Activated naive CD4-positive, alpha-beta T cell treated with anti-CD3 and anti-CD28 coated beads for 36 hours (primary cell): ENCODE measurements around the gene KNDC1. TPM values are rescaled to one million over a fixed set of nuclear protein-coding genes. Genes with fewer than 3 reads are reported as not detected.

ENCODE experiments used
- CTCF ChIA-PET: fragments of 350-600 bp; sonication (Branson Sonifier 250); formaldehyde crosslinking; loops from one replicate; lab custom pipeline; 2021; ENCODE audit warnings: antibody characterized with exemption; lab: Charles Lee
- DNase-seq: peaks from one replicate; pipeline ENCODE4 v3.0.0-alpha.2; 2020
- H3K27ac Mint-ChIP-seq: one replicate; pipeline ENCODE4 v1.8.0; 2021; ENCODE audit warnings: mild to moderate bottlenecking, mixed read lengths
- H3K27me3 Mint-ChIP-seq: one replicate; pipeline ENCODE4 v1.8.0; 2021; ENCODE audit warnings: low read depth, mixed read lengths
- H3K36me3 Mint-ChIP-seq: one replicate; pipeline ENCODE4 v1.8.0; 2021; ENCODE audit warnings: low read depth, mixed read lengths
- H3K4me1 Mint-ChIP-seq: one replicate; pipeline ENCODE4 v1.8.0; 2021; ENCODE audit warnings: low read depth, mixed read lengths
- H3K4me3 Mint-ChIP-seq: one replicate; pipeline ENCODE4 v1.8.0; 2021; ENCODE audit warnings: mild to moderate bottlenecking, moderate library complexity, mixed read lengths
- H3K9me3 Mint-ChIP-seq: one replicate; pipeline ENCODE4 v1.8.0; 2021; ENCODE audit warnings: mixed read lengths
- intact Hi-C: fragments of 100-400 bp; cut with micrococcal nuclease; formaldehyde crosslinking; loops from one replicate; pipeline ENCODE4 v1.15.1; 2023
- total RNA-seq, 2 experiments: library from RNA; stranded (reverse); gene quantifications; one replicate each; pipeline ENCODE4 v1.2.3, GENCODE V29; 2021

Gene KNDC1
- total RNA-seq, 2 experiments from 2014 or later = not detected

- Mint-ChIP-seq H3K36me3 (no peaks in the 10 kb centered on the region), H3K4me1 (no peaks in the 10 kb centered on the region), H3K9me3 (no peaks in the 10 kb centered on the region), H3K4me3 (no peak overlapping the region), H3K27ac (no peak overlapping the region), H3K27me3 (peaks cover 18% of the 10 kb centered on the region)
- no peak for DNase-seq
- CTCF ChIA-PET = no interaction called here
- intact Hi-C loops = no loop called here
Observed at GRCh38 chr10:133163889-133164815, 4.1 kb downstream of the KNDC1 start.

DNA sequence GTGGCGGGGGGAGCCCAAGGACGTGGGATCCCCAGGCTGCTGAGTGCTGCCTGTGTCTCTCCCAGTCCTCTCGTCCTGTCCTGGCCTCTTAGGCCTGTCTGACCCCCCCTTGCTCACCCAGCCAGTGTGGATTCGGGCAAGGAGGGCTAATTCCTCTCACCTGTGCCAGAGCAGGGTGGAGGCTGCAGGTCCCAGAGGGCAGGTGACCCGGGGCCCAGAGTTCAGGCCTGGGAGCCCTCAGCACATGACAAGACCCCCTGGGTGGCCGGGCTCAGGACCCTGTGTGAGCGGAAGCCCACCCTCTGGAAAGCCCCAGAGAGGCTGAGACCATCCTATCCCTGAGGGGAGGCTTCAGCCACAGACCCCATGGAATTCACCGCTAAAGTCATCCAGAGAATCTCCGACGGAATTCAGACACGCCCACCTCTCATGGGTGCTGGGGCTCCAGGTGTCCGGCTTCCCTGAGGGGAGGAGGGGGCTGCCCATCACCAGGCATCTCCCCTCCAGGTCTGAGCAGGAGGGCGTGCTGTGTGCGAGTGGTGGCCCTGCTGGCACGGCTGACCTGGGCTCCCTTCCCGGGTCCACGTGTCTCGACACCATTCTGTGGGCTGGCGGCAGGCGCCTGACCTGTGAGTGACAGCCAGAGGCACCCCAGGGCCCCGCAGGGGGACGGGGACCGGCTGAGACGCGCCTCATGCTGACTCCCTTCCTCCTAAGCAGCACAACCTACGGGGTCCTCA is 5.0 kb downstream of the KNDC1 start:
- Mint-ChIP-seq H3K4me1 (no peaks in the 10 kb centered on the region), H3K27ac (no peak overlapping the region), H3K27me3 (peaks cover 18% of the 10 kb centered on the region), H3K9me3 (no peaks in the 10 kb centered on the region), H3K4me3 (no peak overlapping the region), H3K36me3 (no peaks in the 10 kb centered on the region)
- CTCF ChIA-PET = no interaction called here
- no peak for DNase-seq
- intact Hi-C loops = no loop called here

GRCh38 chr10:133165556-133166503 is 5.8 kb downstream of the KNDC1 start:
- Mint-ChIP-seq H3K9me3 (no peaks in the 10 kb centered on the region), H3K4me3 (no peak overlapping the region), H3K27me3 (peaks cover 15% of the 10 kb centered on the region), H3K4me1 (no peaks in the 10 kb centered on the region), H3K36me3 (no peaks in the 10 kb centered on the region), H3K27ac (no peak overlapping the region)
- intact Hi-C loops = no loop called here
- no peak for DNase-seq
- CTCF ChIA-PET = no interaction called here

DNA sequence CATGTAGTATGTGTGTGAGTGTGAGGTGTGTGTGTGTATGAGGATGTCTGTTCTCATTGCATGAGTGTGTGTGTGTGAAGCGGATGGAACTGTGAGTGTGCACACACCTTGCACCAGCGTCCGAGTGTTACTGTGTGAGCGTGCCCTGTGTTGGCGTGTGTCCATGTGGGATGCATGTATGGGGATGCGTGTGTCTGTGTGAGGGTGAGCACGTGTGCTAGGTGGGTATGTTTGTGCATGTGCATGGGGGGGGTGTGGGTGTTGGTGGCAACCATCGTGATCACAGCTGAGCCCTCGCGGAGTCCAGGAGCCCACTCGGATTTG is 6.4 kb downstream of the KNDC1 start:
- no peak for DNase-seq
- no peak overlapping the region for H3K4me3 Mint-ChIP-seq
- no peak overlapping the region for H3K27ac Mint-ChIP-seq
- CTCF ChIA-PET = no interaction called here
- intact Hi-C loops = no loop called here
- H3K36me3 Mint-ChIP-seq = no peaks in the 10 kb centered on the region
- H3K9me3 Mint-ChIP-seq = no peaks in the 10 kb centered on the region
- H3K4me1 Mint-ChIP-seq = no peaks in the 10 kb centered on the region
- peaks cover 12% of the 10 kb centered on the region for H3K27me3 Mint-ChIP-seq

GRCh38 chr10:133166828-133167692 is 7.0 kb downstream of the KNDC1 start:
- Mint-ChIP-seq H3K4me1 (no peaks in the 10 kb centered on the region), H3K4me3 (no peak overlapping the region), H3K27me3 (peaks cover 12% of the 10 kb centered on the region), H3K36me3 (no peaks in the 10 kb centered on the region), H3K9me3 (no peaks in the 10 kb centered on the region), H3K27ac (no peak overlapping the region)
- DNase-seq = no peak
- CTCF ChIA-PET = no interaction called here
- intact Hi-C loops = no loop called here

- Mint-ChIP-seq H3K4me3 (no peak overlapping the region), H3K36me3 (no peaks in the 10 kb centered on the region), H3K4me1 (no peaks in the 10 kb centered on the region), H3K9me3 (no peaks in the 10 kb centered on the region), H3K27me3 (peaks cover 5% of the 10 kb centered on the region), H3K27ac (no peak overlapping the region)
- CTCF ChIA-PET = no interaction called here
- no peak for DNase-seq
- intact Hi-C loops = no loop called here
Observed at GRCh38 chr10:133167693-133168616, 7.9 kb downstream of the KNDC1 start.

DNA sequence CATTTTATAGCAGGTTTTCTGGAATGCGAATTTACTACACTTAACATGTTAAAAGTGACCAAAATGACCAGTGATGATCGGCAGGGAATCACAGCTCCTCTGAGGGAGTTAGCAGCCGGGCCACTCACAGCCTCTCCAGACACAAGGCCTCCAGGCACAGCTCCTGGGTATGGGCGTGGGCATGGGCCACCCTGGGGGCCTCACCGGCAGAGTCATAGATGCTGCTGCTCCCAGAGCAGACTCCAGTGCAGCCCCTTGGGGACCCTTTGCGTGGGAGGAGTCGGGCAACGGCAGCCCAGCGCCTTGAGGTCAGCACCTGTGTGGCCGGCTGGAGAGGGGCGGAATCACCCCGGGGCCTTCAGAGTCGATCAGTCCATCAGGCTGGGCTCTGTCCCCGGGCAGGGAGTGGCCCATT is 8.6 kb downstream of the KNDC1 start:
- intact Hi-C loops = no loop called here
- CTCF ChIA-PET = no interaction called here
- Mint-ChIP-seq H3K4me1 (no peaks in the 10 kb centered on the region), H3K27me3 (peaks cover 6% of the 10 kb centered on the region), H3K4me3 (no peak overlapping the region), H3K9me3 (no peaks in the 10 kb centered on the region), H3K27ac (no peak overlapping the region), H3K36me3 (no peaks in the 10 kb centered on the region)
- no peak for DNase-seq

DNA sequence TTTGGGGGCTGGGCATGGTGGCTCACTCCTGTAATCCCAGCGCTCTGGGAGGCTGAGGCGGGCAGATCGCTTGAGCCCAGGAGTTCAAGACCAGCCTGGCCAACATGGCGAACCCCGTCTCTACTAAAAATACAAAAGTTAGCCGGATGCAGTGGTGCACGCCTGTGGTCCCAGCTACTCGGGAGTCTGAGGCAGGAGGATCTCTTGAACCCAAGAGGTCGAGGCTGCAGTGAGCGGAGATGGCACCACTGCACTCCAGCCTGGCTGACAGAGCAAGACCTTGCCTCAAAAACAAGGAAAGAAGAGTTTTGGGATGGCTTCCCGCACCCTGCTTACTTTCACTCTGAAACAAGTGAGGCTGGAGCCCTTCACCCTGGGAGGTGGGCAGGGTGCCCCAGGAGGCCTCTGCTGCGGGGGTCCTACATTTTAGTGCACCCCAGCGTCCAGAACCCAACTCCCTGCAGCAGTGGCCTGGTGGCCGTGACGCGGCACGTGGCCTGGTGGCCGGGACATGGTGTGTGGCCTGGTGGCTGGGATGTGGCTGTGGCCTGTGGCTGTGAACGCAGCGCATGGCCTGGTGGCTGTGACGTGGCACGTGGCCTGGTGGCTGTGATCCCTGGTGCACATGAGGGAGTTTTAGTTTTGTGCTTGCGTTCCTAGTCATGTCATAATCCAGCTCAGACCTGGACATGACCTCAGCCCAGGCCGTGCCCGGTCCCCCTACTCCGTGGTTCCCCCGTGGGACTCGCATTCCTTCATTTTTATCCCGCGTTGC is 9.3 kb downstream of the KNDC1 start:
- no peak for DNase-seq
- Mint-ChIP-seq H3K9me3 (no peaks in the 10 kb centered on the region), H3K27ac (no peak overlapping the region), H3K27me3 (peaks cover 6% of the 10 kb centered on the region), H3K4me1 (no peaks in the 10 kb centered on the region), H3K4me3 (no peak overlapping the region), H3K36me3 (no peaks in the 10 kb centered on the region)
- intact Hi-C loops = no loop called here
- CTCF ChIA-PET = no interaction called here

DNA sequence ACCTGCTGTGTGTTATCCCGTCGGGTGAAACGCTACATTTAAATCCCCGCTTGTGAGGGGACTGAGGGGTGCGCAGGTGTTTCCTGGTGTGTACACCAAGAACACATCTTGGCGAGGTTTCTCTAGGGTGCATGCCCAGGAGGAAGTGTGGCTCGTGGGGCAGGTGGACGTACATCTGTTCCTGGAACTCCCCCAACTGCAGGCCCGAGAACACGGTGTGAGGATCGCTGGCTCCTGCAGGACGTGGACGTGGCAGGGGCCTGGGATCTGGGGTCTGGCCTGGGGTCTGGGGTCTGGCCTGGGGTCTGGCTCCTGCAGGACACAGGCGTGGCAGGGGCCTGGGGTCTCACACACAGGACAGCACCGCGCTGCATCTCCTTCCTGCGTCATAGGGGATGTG is 10.1 kb downstream of the KNDC1 start:
- CTCF ChIA-PET = no interaction called here
- H3K4me1 Mint-ChIP-seq = no peaks in the 10 kb centered on the region
- no peaks in the 10 kb centered on the region for H3K9me3 Mint-ChIP-seq
- H3K27ac Mint-ChIP-seq = no peak overlapping the region
- peaks cover 6% of the 10 kb centered on the region for H3K27me3 Mint-ChIP-seq
- DNase-seq = no peak
- no peaks in the 10 kb centered on the region for H3K36me3 Mint-ChIP-seq
- intact Hi-C loops = no loop called here
- H3K4me3 Mint-ChIP-seq = no peak overlapping the region

DNA sequence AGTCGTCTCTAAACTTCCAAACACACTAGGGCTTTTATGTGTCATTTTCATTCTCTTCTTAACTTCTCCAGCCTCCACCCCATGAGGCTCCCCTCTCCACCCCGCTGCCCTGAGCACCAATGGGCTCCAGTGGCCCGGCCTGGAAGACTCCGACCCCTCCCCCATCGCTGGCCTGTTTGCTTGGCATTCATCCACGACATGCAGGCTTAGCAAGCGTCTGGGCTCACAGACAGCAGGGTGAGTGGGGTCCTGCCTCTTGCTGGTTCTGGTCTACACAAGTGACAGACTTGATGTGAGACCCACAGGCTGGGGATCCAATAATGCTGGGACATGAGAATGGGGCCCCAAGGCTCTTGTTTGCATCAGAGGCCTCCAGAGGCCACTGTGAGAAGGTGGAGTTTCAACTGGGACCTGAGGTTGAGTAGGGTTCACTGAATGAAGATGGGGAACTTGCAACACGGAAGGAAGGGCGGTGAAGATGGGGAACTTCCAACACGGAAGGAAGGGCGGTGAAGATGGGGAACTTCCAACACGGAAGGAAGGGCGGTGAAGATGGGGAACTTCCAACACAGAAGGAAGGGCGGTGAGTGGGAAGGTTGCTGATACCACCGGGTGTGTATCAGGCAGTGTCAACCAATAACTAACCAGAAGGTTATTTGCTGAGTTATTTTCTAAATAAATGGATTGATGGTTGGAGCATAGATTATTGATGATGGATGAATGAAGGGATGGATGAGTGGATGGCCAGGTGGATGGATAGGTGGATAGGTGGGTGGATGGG is 14.0 kb downstream of the KNDC1 start:
- no peaks in the 10 kb centered on the region for H3K4me1 Mint-ChIP-seq
- CTCF ChIA-PET = no interaction called here
- H3K27me3 Mint-ChIP-seq = peaks cover 6% of the 10 kb centered on the region
- H3K27ac Mint-ChIP-seq = no peak overlapping the region
- peaks cover 12% of the 10 kb centered on the region for H3K9me3 Mint-ChIP-seq
- H3K4me3 Mint-ChIP-seq = no peak overlapping the region
- no peaks in the 10 kb centered on the region for H3K36me3 Mint-ChIP-seq
- intact Hi-C loops = no loop called here
- no peak for DNase-seq
